GM19238 (cell line): Measurements from ENCODE around the gene PLD3.
"Not testable (repeated sequence)": the region's sequence is repeated elsewhere in the genome, so short reads cannot be mapped to it uniquely, and the experiment has no call there.

ENCODE experiments used
- DNase-seq: peaks from one replicate; pipeline ENCODE4 v3.0.0; 2011; ENCODE audit warnings: low spot score; ENCODE audit not compliant: insufficient read length

PLD3 gene

DNA sequence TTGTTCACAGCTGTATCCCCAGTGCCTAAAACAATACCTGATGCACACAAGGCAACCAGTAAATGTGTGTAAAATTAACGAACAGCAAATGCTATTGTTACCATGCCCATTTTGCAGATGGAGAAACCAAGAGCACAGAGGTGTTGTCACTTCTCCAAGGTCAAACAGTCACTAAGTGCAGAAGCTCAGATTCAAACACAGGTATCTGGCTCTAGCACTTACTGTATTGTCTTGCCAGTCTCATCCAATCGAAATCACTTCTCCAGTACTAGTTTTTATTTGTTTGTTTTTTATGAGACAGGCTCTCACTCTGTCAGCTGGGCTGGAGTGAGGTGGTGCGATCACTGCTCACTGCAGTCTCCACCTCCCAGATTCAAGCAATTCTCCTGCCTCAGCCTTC is 13.7 kb downstream of the PLD3 start:
- DNase-seq = no peak

DNA sequence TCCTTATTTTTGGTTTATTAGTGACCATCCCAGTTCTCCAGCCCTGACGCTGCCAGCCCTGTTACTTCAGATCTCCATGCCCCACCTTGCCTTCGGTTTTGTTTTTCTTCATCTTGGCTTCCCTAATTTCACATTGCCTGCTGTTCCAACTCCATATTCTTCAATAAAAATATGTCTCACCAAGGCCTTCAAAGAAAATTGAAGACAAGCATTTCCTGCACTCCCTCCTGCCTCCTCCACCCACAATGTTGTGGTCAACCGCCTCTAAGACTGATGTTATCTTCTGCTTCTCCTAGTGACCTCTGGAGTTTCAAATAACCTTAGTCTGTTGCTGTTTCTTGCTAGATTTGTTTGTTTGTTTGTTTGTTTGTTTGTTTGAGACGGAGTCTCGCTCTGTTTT is 14.6 kb downstream of the PLD3 start:
- no peak for DNase-seq

GRCh38 chr19:40365010-40365409 is 16.5 kb downstream of the PLD3 start:
- no peak for DNase-seq

- peak; percentile 89 for DNase-seq
Observed at GRCh38 chr19:40365613-40366401, 17.3 kb downstream of the PLD3 start.

DNA sequence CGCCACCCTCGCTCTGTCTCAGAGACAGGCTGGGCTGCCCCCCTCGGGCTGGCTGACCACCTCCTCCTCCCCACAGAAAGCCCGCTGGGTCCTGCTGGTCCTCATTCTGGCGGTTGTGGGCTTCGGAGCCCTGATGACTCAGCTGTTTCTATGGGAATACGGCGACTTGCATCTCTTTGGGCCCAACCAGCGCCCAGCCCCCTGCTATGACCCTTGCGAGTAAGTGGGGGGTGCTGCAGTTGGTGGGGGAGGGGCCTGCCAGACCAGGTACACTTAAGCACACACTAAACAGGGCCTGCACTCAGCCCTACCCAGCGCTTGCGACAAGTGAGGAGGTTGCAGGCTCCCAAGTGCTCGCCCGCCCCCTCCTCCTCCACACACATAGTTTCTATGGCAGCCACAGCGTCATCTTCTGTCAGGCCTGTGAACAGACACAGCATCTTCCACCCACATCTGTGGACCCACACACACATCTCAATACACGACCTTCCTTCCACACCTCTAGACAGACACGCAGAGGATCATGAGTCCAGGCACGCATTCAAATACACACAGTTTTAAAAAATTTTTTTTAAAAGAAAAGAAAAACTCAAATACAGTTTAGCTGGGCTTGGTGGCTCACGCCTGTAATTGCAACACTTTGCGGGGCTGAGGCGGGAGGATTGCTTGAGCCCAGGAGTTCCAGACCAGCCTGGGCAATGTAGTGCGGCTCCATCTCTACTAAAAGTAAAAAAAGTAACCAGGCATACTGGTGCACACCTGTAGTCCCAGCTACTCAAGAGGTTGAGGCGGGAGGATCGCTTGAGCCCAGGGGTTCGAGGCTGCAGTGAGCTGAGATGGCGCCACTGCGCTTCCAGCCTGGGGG is 18.4 kb downstream of the PLD3 start:
- DNase-seq = no peak

- DNase-seq = no peak
Observed at GRCh38 chr19:40367577-40368434, 19.3 kb downstream of the PLD3 start.

- DNase-seq = no peak
Observed at GRCh38 chr19:40369797-40370196, 21.3 kb downstream of the PLD3 start.

GRCh38 chr19:40370253-40370652 is 21.8 kb downstream of the PLD3 start:
- DNase-seq = not testable (repeated sequence)

DNA sequence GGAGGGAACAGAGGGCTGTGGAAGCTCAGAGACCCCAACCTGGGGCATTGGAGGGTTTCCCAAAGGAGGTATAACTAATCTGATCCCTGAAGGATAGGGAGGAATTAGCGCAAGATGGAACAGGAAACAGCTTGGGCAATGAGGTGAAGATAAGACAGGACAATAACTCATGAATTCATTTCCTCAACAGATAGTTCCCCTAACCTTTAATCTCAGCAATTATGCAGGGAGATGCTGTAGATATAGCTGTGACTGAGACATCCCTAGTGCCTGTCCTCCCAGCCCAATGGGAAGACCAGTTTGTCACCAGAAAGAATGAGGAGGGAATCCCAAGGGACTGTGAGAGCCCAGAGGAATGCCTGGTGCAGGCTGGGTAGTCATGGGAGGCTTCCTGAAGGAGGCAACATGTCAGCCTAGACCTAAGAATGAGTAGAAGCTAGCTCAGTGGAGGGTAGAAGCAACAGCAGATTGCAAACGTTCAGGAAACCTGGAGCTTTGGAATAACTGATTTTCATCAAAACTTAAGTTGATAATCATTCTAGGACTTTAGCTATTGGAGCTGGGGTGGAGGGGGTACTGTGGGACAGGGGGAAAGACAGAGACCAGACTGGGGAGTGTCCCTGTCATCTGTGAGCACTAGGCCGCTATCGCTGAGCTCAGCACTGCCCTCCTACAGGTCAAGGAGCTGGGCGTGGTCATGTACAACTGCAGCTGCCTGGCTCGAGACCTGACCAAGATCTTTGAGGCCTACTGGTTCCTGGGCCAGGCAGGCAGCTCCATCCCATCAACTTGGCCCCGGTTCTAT is 22.7 kb downstream of the PLD3 start:
- no peak for DNase-seq

GRCh38 chr19:40371802-40372122 is 23.3 kb downstream of the PLD3 start:
- DNase-seq = no peak

- DNase-seq = no peak
Observed at GRCh38 chr19:40374084-40374483, 25.6 kb downstream of the PLD3 start.

DNA sequence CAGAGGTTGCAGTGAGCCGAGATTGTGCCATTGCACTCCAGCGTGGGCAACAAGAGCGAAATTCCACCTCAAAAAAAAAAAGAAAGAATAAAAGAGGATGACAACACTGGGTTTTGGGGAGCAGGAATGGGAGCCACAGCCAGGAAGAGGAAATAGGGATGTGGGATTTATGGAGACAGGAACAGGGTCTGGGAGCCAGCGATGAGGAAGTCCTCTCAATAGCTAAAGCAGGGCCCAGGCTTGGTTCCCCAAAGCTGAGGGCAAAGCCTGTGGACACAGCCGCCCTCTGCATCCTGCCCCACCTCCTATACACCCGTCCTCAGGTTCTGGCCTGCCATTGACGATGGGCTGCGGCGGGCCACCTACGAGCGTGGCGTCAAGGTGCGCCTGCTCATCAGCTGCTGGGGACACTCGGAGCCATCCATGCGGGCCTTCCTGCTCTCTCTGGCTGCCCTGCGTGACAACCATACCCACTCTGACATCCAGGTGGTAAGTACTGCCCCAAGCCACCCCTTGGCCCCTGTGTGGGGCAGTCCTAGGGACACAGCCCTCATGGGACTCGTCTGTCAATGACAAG is 27.9 kb downstream of the PLD3 start:
- no peak for DNase-seq

GRCh38 chr19:40377876-40378385 is 29.4 kb downstream of the PLD3 start:
- no peak for DNase-seq

- no peak for DNase-seq
Observed at GRCh38 chr19:40378509-40378908, 30.0 kb downstream of the PLD3 start.

GRCh38 chr19:40379446-40380198 is 31.1 kb downstream of the PLD3 start:
- DNase-seq = no peak

DNA sequence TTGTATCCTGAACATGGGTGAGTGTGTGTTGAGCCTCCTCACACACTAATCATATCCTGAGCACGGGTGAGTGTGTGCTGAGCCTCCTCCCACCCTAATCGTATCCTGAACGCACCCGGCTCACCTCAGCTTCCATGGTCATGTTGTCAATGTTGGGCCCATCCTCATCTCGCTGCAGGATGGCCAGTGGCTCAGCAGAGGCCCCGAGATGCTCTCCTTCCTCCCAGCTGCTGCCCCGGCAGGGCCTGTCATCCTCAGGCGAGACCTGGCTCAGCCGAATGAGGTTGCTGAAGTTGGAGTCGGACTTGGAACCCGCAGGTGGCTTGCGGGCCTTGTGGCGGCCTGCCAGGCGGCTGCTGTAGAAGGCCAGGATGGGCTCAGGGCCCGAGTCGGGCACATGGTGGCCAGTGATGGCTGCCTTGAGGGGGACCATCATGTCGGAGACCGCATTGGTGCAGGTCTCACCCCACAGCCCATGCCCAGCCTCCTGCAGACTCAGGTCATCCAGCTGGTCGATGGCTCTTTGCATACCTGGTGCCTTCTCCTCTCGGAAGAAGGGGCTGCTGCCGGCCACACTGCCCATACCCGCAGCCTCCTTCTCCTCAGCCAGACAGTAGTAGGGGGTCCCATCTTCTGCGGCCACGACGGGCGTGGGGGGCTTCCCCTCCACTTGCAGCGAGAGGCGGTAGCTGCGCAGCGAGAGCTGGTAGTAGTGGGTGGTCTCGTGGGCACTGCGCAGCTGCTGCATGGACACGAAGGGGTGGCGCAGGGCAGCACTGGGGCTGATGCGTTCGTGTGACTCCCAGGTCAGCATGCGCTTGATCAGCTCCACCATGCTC is 31.9 kb downstream of the PLD3 start:
- DNase-seq = no peak

DNA sequence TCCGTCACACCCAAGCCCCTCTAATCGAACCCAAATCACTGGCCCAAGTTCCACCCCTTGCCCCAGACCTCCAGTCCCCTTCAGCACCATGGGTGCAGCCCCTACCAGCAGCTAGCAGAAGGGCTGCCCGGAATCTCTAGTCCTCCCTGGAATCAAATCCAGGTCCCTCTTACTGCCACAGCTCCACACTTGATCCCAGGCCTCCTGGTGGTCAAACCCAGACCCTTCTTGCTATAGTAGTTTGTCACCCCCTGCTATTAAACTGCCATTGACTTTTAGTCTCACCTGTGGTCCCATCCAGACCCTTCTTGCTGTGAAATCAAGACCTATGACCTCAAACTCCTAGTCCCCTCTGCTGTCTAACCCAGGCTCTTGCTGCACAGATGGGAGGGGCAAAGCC is 32.8 kb downstream of the PLD3 start:
- DNase-seq = no peak

DNA sequence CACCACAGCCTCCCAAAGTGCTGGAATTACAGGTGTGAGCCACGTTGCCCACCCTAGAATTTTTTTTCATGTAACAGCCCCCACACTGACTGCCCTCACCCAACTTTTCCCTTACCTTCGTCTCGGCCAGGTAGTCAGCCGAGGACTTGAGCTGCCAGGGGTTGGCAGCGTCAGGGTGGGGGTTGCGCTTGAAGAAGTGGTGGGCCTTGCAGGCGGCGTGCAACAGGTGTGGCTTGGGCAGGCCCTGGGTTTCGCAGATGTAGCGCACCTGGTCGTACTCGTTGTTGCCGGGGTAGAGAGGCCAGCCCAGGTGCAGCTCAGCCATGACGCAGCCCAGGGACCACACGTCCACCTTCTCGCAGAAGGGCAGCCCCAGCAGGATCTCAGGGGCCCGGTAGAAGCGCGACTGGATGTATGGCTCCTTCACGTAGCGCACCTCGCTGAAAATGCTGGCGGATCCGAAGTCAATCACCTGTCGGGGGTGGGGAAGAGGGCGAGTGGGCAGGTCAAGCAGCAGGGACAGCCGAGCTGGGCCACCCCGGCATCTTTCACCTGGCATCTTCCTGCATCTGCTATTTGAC is 35.3 kb downstream of the PLD3 start:
- no peak for DNase-seq
